MM.1S (cell line): ENCODE results near the gene ADSS1.

Experiments used
- DNase-seq: peaks from one replicate; pipeline ENCODE4 v3.0.0-alpha.2; 2015
- H2AFZ ChIP-seq: fragments of 300-600 bp; sonication (generic); 2 replicates; pipeline ENCODE4 v1.6.0; 2016; ENCODE audit warnings: antibody characterized with exemption, low read length
- H3F3A ChIP-seq: fragments of 300-600 bp; sonication (generic); 2 replicates; pipeline ENCODE4 v1.6.1; 2016; ENCODE audit warnings: mild to moderate bottlenecking, antibody characterized with exemption, low read length, moderate library complexity, mixed read lengths; ENCODE audit not compliant: insufficient read depth
- H3K27ac ChIP-seq: fragments of 300-600 bp; sonication (generic); 2 replicates; pipeline ENCODE4 v1.5.1; 2016; ENCODE audit warnings: mild to moderate bottlenecking, low read length
- H3K27me3 ChIP-seq: fragments of 300-600 bp; sonication (generic); replicated peaks from 2 replicates; pipeline ENCODE4 v1.6.0; 2016; ENCODE audit warnings: low read length; ENCODE audit not compliant: insufficient read depth
- H3K36me3 ChIP-seq: fragments of 300-600 bp; sonication (generic); replicated peaks from 2 replicates; pipeline ENCODE4 v1.6.1; 2016; ENCODE audit warnings: mild to moderate bottlenecking, low read length, mixed read lengths; ENCODE audit not compliant: insufficient read depth
- H3K4me1 ChIP-seq: fragments of 300-600 bp; sonication (generic); 2 replicates; pipeline ENCODE4 v1.6.1; 2016; ENCODE audit warnings: low read length, mixed read lengths
- H3K4me2 ChIP-seq: fragments of 300-600 bp; sonication (generic); 2 replicates; pipeline ENCODE4 v1.6.0; 2016; ENCODE audit warnings: low read depth, low read length
- H3K4me3 ChIP-seq: fragments of 300-600 bp; sonication (generic); 2 replicates; pipeline ENCODE4 v1.5.1; 2016; ENCODE audit warnings: low read length, mixed read lengths
- H3K79me2 ChIP-seq: fragments of 300-600 bp; sonication (generic); 2 replicates; pipeline ENCODE4 v1.6.1; 2016; ENCODE audit warnings: mixed run types, low read length, mixed read lengths
- H3K9ac ChIP-seq: fragments of 300-600 bp; sonication (generic); 2 replicates; pipeline ENCODE4 v1.6.1; 2016; ENCODE audit warnings: low read length, mixed read lengths
- H3K9me2 ChIP-seq: fragments of 300-600 bp; sonication (generic); replicated peaks from 2 replicates; pipeline ENCODE4 v1.6.1; 2016; ENCODE audit warnings: mild to moderate bottlenecking, low read length, mixed read lengths; ENCODE audit not compliant: insufficient read depth
- H3K9me3 ChIP-seq: fragments of 300-600 bp; sonication (generic); replicated peaks from 2 replicates; pipeline ENCODE4 v1.6.1; 2016; ENCODE audit warnings: mild to moderate bottlenecking, low read length, mixed read lengths; ENCODE audit not compliant: insufficient read depth
- H4K20me1 ChIP-seq: fragments of 300-600 bp; sonication (generic); 2 replicates; pipeline ENCODE4 v1.6.1; 2016; ENCODE audit warnings: mild to moderate bottlenecking, low read length, moderate library complexity, mixed read lengths; ENCODE audit not compliant: insufficient read depth
- CTCF ChIP-seq: fragments of 300-600 bp; sonication (generic); IDR thresholded peaks from 2 replicates; pipeline ENCODE4 v1.5.1; 2016; ENCODE audit warnings: antibody characterized with exemption, low read length, mixed read lengths
- EZH2 ChIP-seq: fragments of 300-600 bp; sonication (generic); optimal IDR thresholded peaks from 2 replicates; pipeline ENCODE3; 2017; ENCODE audit warnings: low read depth, mild to moderate bottlenecking, antibody characterized with exemption, low read length, mixed read lengths
- EZH2phosphoT487 ChIP-seq: fragments of 300-600 bp; sonication (generic); IDR thresholded peaks from 2 replicates; pipeline ENCODE4 v1.6.1; 2018; ENCODE audit warnings: antibody characterized with exemption, low read length

The ADSS1 gene

DNA sequence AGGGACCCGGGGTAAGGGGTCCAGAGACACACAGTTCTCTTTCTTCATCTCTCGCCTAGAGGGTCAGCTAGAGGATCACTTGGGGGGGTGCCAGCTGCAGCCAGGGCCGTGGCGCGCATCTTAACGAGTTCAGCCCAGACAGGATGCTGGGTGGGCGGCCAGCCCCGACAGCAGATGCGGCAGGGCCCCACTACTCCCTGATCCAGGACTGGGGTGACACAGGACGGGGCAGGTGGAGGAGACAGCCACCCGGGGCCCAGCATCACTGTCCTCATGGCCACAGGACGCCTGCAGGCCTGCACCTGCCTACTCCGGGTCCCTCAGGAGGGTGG, 58.7 kb downstream of the ADSS1 start:
- no peak overlapping the region for H3K9ac ChIP-seq

GRCh38 chr14:104783484-104784217, 59.6 kb downstream of the ADSS1 start:
- H3K27ac ChIP-seq = no peak overlapping the region
- no peaks in the 10 kb centered on the region for H3K9me3 ChIP-seq
- no peak for DNase-seq
- no peaks in the 10 kb centered on the region for H4K20me1 ChIP-seq
- no peak overlapping the region for H3K9ac ChIP-seq
- H3K4me1 ChIP-seq = no peaks in the 10 kb centered on the region
- no peak overlapping the region for H3K4me2 ChIP-seq
- no peaks in the 10 kb centered on the region for H3K9me2 ChIP-seq
- TF ChIP-seq CTCF = no peak
- TF ChIP-seq EZH2 = no peak
- no peak for TF ChIP-seq EZH2phosphoT487
- H3K79me2 ChIP-seq = no peaks in the 10 kb centered on the region
- no peaks in the 10 kb centered on the region for H3K27me3 ChIP-seq
- no peaks in the 10 kb centered on the region for H3K36me3 ChIP-seq
- H3K4me3 ChIP-seq = no peak overlapping the region
- H3F3A ChIP-seq = no peaks in the 10 kb centered on the region
- H2AFZ ChIP-seq = no peak overlapping the region

More for the DNA sequence above, 58.7 kb downstream of the ADSS1 start:
- Histone ChIP-seq H3K4me2 (no peak overlapping the region), H3K27me3 (no peaks in the 10 kb centered on the region), H3K9me3 (no peaks in the 10 kb centered on the region), H3K9me2 (no peaks in the 10 kb centered on the region), H3K27ac (no peak overlapping the region), H3K79me2 (no peaks in the 10 kb centered on the region), H3K36me3 (no peaks in the 10 kb centered on the region), H2AFZ (no peak overlapping the region), H3K4me1 (no peaks in the 10 kb centered on the region), H3F3A (no peaks in the 10 kb centered on the region), H3K4me3 (no peak overlapping the region), H4K20me1 (no peaks in the 10 kb centered on the region)
- no peak for DNase-seq
- TF ChIP-seq EZH2phosphoT487 = no peak
- TF ChIP-seq CTCF = no peak
- no peak for TF ChIP-seq EZH2

DNA sequence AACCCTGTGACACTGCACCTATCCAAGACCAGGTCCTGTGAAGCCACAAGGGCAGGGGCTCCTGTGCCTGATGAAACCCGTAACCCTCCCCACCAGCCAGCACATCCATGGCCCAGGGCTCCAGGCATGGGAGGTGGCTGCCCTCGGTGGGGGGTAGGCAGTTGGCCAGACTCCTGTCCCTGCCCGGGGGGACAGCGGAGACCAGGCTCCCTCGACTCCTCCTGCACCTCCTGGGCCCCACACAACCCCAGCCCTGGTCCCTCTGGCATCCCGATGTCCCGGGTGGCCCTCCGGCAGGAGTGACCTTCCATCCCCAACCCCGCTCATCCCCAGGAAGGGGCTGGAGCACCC, 60.2 kb downstream of the ADSS1 start:
- Histone ChIP-seq H3K4me2 (no peak overlapping the region), H4K20me1 (no peaks in the 10 kb centered on the region), H2AFZ (no peak overlapping the region), H3K9me2 (no peaks in the 10 kb centered on the region), H3K36me3 (no peaks in the 10 kb centered on the region), H3K9me3 (no peaks in the 10 kb centered on the region), H3K27ac (no peak overlapping the region), H3K79me2 (no peaks in the 10 kb centered on the region), H3K4me1 (no peaks in the 10 kb centered on the region), H3F3A (no peaks in the 10 kb centered on the region), H3K27me3 (no peaks in the 10 kb centered on the region), H3K4me3 (no peak overlapping the region), H3K9ac (no peak overlapping the region)
- no peak for DNase-seq
- TF ChIP-seq EZH2 = no peak
- no peak for TF ChIP-seq CTCF
